ENCODE results near the gene L3MBTL3.

GRCh38 chr6:130152908-130153510 is 134.6 kb downstream of the L3MBTL3 start:
- TF ChIP-seq, protein P1, sequence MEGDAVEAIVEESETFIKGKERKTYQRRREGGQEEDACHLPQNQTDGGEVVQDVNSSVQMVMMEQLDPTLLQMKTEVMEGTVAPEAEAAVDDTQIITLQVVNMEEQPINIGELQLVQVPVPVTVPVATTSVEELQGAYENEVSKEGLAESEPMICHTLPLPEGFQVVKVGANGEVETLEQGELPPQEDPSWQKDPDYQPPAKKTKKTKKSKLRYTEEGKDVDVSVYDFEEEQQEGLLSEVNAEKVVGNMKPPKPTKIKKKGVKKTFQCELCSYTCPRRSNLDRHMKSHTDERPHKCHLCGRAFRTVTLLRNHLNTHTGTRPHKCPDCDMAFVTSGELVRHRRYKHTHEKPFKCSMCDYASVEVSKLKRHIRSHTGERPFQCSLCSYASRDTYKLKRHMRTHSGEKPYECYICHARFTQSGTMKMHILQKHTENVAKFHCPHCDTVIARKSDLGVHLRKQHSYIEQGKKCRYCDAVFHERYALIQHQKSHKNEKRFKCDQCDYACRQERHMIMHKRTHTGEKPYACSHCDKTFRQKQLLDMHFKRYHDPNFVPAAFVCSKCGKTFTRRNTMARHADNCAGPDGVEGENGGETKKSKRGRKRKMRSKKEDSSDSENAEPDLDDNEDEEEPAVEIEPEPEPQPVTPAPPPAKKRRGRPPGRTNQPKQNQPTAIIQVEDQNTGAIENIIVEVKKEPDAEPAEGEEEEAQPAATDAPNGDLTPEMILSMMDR (conservative IDR thresholded peaks at IDR 0.05; ENCODE audit: low read depth in 2 of 2), result no peak
- TF ChIP-seq REST (IDR thresholded peaks at IDR 0.05; ENCODE audit: unreplicated experiment), result no peak
- TF ChIP-seq POLR2AphosphoS5 (IDR thresholded peaks at IDR 0.05; ENCODE audit: low read depth), result no peak
- no peak for TF ChIP-seq JUNB (IDR thresholded peaks at IDR 0.05; ENCODE audit: unreplicated experiment)
- TF ChIP-seq STAT1 (IDR thresholded peaks at IDR 0.05; ENCODE audit: unreplicated experiment), result no peak
- TF ChIP-seq EZH2 (IDR thresholded peaks at IDR 0.05; ENCODE audit: low read depth, unreplicated experiment), result no peak
- no peak for TF ChIP-seq EZH2phosphoT487 (IDR thresholded peaks at IDR 0.05; ENCODE audit: unreplicated experiment)
- TF ChIP-seq ETS1 (IDR thresholded peaks at IDR 0.05), result no peak
- no peak for TF ChIP-seq NANOG (IDR thresholded peaks at IDR 0.05; ENCODE audit: borderline replicate concordance)
- TF ChIP-seq CREB1 (CRISPR knock-in tag; IDR thresholded peaks at IDR 0.05; ENCODE audit: low read depth), result no peak
- no peak for TF ChIP-seq ZNF331 (CRISPR knock-in tag; IDR thresholded peaks at IDR 0.05; ENCODE audit: low read depth)
- no peak for TF ChIP-seq ZNF462 (CRISPR knock-in tag; IDR thresholded peaks at IDR 0.05)
- TF ChIP-seq ZNF114 (CRISPR knock-in tag; IDR thresholded peaks at IDR 0.05), result no peak

Measured in GM23338 (cell line).